Progenitor cell of endocrine pancreas (in vitro differentiated cells): ENCODE results near the gene CHRNA7. TPM values are rescaled to one million over a fixed set of nuclear protein-coding genes. Genes with fewer than 3 reads are reported as not detected.

ENCODE experiments used
- DNase-seq: peaks from one replicate; pipeline ENCODE4 v3.0.0; 2021; ENCODE audit warnings: low spot score; ENCODE audit not compliant: unreplicated experiment
- H3K27ac Mint-ChIP-seq: 2 replicates; pipeline ENCODE4 v1.8.0; 2021; ENCODE audit warnings: mild to moderate bottlenecking, moderate library complexity, mixed read lengths
- H3K27me3 Mint-ChIP-seq: 2 replicates; pipeline ENCODE4 v1.8.0; 2021; ENCODE audit warnings: mixed read lengths
- H3K36me3 Mint-ChIP-seq: 2 replicates; pipeline ENCODE4 v1.8.0; 2022; ENCODE audit warnings: mixed read lengths; ENCODE audit not compliant: insufficient read depth
- H3K4me1 Mint-ChIP-seq: 2 replicates; pipeline ENCODE4 v1.8.0; 2021; ENCODE audit warnings: low read depth, mixed read lengths
- H3K4me3 Mint-ChIP-seq: 2 replicates; pipeline ENCODE4 v1.8.0; 2021; ENCODE audit warnings: low read depth, mild to moderate bottlenecking, moderate library complexity, mixed read lengths
- H3K9me3 Mint-ChIP-seq: 2 replicates; pipeline ENCODE4 v1.8.0; 2021; ENCODE audit warnings: low read depth, mixed read lengths
- total RNA-seq: library from RNA; stranded (reverse); gene quantifications from 2 replicates; pipeline ENCODE4 v1.2.1, GENCODE V29; 2021
- TF ChIP-seq, protein P1 (sequence below): fragments of 200-600 bp; sonication (generic); IDR thresholded peaks from one replicate; pipeline ENCODE4 v1.5.0; 2021; ENCODE audit warnings: antibody characterized with exemption, mild to moderate bottlenecking; ENCODE audit not compliant: unreplicated experiment

The CHRNA7 gene
- total RNA-seq, 1 donor from 2014 or later = 5.7 TPM

DNA sequence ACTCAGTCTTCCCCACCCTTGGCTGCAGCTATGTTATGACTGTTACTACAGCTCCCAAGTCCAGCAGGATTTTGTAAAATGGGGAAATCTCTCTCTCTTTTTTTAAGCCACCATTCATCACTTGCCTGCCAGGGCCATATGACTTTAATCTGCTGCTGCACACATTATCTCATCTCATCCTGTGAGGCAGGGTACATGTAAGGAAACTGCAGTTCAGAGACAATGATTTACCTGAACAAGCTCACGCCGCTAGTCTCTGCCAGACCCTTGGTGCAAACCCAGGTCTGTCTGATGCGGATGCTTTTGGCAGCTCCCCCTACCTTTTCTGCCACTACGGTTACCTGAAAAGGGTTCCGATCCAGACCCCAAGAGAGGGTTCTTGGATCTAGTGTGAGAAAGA is 78.3 kb downstream of the CHRNA7 start:
- DNase-seq = no peak
- Mint-ChIP-seq H3K36me3 (peaks cover 1% of the 10 kb centered on the region), H3K27me3 (peaks cover 1% of the 10 kb centered on the region), H3K4me3 (no peak overlapping the region), H3K27ac (no peak overlapping the region), H3K9me3 (no peaks in the 10 kb centered on the region), H3K4me1 (no peaks in the 10 kb centered on the region)
- TF ChIP-seq, protein P1, sequence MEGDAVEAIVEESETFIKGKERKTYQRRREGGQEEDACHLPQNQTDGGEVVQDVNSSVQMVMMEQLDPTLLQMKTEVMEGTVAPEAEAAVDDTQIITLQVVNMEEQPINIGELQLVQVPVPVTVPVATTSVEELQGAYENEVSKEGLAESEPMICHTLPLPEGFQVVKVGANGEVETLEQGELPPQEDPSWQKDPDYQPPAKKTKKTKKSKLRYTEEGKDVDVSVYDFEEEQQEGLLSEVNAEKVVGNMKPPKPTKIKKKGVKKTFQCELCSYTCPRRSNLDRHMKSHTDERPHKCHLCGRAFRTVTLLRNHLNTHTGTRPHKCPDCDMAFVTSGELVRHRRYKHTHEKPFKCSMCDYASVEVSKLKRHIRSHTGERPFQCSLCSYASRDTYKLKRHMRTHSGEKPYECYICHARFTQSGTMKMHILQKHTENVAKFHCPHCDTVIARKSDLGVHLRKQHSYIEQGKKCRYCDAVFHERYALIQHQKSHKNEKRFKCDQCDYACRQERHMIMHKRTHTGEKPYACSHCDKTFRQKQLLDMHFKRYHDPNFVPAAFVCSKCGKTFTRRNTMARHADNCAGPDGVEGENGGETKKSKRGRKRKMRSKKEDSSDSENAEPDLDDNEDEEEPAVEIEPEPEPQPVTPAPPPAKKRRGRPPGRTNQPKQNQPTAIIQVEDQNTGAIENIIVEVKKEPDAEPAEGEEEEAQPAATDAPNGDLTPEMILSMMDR = no peak

DNA sequence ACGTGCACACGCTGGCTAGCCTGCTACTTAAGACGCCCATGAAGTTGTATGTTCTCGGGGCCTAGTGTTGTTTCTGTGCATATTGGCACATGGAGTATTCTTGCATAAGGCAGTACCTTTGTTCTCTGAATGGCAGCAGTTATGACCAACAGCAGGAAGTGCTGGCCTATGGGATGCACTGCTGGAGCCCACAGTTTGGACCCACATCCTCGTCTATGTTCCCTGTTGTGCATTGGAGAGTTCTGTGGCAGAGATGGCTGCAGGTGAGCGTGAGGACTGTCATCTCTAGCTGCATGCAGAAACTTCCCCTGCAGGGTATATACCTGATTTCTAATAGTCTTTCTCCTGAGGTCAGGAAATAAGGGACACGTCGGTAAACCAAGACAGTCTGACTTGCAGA is 81.8 kb downstream of the CHRNA7 start:
- H3K27me3 Mint-ChIP-seq = peaks cover 7% of the 10 kb centered on the region
- H3K27ac Mint-ChIP-seq = peak overlapping the region; percentile 49
- TF ChIP-seq, protein P1 = no peak
- H3K9me3 Mint-ChIP-seq = no peaks in the 10 kb centered on the region
- H3K4me1 Mint-ChIP-seq = no peaks in the 10 kb centered on the region
- no peak for DNase-seq
- no peak overlapping the region for H3K4me3 Mint-ChIP-seq
- no peaks in the 10 kb centered on the region for H3K36me3 Mint-ChIP-seq

DNA sequence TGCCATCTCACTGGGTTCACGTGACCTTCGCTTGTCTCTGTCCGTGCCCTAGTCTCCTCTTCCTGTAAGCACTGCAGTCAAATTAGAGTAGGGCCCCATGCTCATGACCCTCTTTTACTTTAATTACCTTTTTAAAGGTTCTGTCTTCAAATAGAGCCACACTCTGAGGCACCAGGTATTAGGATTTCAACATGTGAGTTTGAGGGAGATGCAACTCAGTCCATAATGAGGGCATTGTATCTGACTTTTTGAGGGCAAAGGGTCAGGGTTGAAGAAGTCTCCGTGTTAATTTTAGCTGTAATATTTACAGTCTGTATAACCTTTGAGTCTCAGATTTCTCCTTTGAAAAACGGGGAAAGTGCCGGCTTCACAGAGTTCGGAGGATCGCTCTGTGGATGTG is 82.9 kb downstream of the CHRNA7 start:
- H3K9me3 Mint-ChIP-seq = no peaks in the 10 kb centered on the region
- H3K4me3 Mint-ChIP-seq = no peak overlapping the region
- no peak for DNase-seq
- peaks cover 5% of the 10 kb centered on the region for H3K4me1 Mint-ChIP-seq
- TF ChIP-seq, protein P1 = no peak
- H3K27ac Mint-ChIP-seq = no peak overlapping the region
- no peaks in the 10 kb centered on the region for H3K36me3 Mint-ChIP-seq
- H3K27me3 Mint-ChIP-seq = peaks cover 7% of the 10 kb centered on the region

DNA sequence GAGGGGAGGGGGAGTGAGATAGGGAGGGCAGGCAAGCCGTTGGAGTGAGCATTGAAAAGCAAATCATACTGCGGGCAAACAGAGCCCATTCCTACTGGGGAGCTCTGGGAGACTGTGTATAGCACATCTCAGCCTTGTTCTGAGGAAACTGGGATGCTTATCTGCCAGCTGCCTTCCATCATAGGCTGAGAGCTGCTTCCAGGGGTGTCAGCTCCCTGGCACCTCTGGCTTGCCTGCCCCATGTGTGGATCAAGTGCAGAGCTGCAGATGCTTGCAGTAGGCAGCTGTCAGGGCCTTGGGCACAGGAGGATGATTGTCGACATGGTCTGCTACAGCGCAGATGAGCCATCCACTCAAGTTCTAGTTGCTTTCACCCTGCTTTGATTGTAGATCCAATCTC is 86.8 kb downstream of the CHRNA7 start:
- Mint-ChIP-seq H3K9me3 (no peaks in the 10 kb centered on the region), H3K36me3 (no peaks in the 10 kb centered on the region), H3K4me1 (peaks cover 12% of the 10 kb centered on the region), H3K27me3 (peaks cover 13% of the 10 kb centered on the region), H3K27ac (no peak overlapping the region), H3K4me3 (no peak overlapping the region)
- TF ChIP-seq, protein P1 = no peak
- no peak for DNase-seq

DNA sequence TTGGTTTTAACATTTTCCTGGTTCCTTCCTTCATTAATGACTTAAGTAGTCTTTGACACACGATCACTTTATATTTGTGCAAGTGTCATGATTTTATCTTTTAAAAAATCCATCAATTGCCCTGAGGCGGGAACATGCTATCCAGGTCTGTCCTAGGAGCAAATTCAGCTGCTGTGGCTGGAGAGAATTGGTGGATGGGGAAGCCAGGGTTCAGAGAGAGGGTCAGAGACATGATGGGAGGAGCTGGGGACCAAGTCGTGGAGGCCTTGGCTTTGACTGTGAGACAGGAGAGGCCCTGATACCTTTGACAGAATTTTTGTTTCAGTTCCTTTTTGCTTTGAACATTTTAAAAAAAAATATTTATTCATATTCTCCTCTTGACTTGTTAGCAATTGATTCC is 89.0 kb downstream of the CHRNA7 start:
- TF ChIP-seq, protein P1 = no peak
- Mint-ChIP-seq H3K9me3 (no peaks in the 10 kb centered on the region), H3K36me3 (no peaks in the 10 kb centered on the region), H3K27ac (peak overlapping the region; percentile 83), H3K4me3 (no peak overlapping the region), H3K27me3 (peaks cover 13% of the 10 kb centered on the region), H3K4me1 (peaks cover 23% of the 10 kb centered on the region)
- no peak for DNase-seq
